Activated CD8-positive, alpha-beta memory T cell treated with anti-CD3 and anti-CD28 coated beads, Interleukin-2, amount 50 U/mL, for 24 hours (primary cell): ENCODE results near the gene CNOT8.
"Not testable (repeated sequence)": the region's sequence is repeated elsewhere in the genome, so short reads cannot be mapped to it uniquely, and the experiment has no call there.

ENCODE experiments used
- DNase-seq: peaks from one replicate; pipeline ENCODE4 v3.0.0-alpha.2; 2020; ENCODE audit errors: extremely low read depth

CNOT8 gene

GRCh38 chr5:154834053-154834452, 24.4 kb upstream of the CNOT8 start:
- DNase-seq = no peak

DNA sequence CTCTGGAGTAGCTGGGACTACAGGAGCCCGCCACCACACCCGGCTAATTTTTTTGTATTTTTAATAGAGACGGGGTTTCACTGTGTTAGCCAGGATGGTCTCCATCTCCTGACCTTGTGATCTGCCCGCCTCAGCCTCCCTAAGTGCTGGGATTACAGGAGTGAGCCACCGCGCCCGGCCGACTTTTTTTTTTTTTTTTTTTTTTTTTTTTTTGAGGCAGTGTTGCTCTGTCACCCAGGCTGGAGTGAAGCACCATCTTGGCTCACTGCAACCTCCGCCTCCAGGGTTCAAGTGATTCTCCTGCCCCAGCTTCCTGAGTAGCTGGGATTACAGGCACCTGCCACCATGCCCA, 22.8 kb upstream of the CNOT8 start:
- DNase-seq = not testable (repeated sequence)

DNA sequence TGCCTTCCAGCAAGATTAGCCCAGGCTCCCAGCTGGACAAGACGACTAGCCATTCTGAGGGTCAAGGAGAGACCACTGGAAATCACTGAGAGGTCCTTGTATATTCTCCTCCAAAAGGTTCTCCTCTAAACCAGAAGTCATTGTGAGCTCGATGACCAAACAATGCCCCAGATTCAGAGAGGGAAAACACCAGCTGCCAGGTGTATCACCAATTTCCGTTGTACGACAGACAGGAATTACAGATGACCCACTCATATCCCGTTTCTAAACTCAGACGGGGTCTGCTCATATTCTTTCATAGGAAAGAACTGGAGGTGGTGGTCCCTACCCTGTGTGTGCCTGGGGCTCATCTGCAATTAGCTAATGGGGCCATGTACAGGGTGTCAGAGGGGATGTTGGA, 22.2 kb upstream of the CNOT8 start:
- DNase-seq = no peak

DNA sequence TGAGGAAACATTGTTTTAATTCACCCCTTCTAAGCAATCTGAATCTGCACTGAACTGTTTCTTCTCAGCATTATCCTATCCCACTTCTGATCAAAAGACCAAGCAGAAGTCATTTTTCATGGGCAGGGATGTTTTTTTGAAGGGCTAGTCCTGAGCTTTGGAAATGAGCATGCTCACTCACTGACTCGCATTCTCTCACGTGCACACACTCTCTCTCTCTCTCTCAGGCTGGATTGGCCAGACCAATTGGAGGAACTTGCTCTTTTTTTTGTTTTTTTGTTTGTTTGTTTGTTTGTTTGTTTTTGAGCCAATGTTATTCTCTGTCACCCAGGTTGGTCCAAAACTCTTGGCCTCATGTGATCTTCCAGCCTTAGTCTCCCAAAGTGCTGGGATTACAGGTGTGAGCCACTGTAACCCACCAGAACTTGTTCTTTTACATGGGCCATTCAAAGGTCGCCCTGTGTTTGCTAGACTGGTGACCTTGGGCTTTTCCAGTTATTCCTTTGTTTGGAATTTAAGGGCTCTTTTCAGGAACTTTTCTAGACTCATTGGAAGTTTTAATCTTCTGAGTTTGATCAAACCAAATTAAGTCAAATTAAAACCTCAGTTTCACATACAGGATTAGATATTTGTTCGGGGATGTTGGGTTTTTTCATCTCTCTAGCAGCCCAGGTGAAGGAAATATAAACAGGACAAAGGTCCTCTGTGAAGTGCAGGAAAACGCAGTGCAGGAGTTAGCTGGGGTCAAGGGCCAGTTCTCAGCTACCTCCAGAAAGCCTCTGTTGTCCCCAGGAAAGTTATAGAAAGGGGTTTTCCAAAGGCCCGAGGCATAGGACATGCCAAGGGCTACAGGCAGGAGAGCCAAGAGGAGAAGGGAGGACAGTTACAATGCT, 21.2 kb upstream of the CNOT8 start:
- no peak for DNase-seq

DNA sequence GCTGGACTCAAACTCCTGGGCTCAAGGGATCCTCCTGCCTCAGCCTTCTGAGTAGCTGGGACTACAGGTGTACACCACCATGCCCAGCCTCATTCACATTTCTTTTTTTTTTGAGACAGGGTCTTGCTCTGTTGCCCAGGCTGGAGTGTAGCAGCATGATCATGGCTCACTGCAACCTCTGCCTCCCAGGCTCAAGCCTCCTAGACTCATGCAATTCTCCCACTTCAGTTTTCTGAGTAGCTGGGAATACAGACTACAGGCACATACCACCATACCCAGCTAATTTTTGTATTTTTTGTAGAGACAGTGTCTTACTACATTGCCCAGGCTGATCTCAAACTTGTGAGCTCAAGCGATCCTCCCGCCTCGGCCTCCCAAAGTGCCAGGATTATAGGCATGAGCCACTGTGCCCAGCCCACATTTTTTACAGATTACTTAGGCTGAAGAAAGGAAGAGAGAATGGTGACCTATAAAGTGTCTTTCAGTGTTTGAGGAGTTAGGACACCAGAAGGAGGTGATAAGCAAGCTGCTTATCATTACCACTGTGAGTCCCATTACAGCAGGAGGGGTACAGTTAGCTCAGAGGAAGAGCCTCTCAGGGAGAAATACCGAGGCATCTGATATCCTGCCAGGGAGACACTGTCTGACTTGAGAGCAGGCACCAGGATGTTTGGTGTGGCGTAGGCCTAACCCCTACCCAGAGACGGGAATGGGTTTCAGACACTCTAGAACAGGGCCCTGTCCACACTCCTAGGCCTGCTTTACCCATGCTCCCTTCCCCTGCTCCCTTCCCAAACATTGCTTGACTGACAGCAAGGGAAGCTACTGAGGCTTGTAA, 17.8 kb upstream of the CNOT8 start:
- DNase-seq = no peak

DNA sequence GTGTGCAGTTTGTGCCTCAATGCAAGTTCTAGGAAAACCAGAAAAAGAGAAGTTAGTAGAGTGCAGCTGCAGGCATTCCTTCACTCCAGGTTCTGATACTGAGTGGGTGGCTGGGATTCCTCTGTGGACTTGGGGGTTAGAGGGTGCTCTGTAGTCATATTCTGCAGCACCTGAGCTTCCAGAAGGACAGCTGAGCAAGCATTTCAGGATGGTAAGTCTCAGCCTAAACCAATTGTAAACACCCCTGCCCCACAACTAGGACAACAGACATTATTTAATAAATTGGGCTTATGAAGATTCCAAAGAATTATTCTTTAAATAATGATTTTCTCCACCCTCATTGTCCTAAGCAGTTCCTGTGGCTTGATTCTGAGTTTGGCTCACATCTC, 17.2 kb upstream of the CNOT8 start:
- DNase-seq = no peak

DNA sequence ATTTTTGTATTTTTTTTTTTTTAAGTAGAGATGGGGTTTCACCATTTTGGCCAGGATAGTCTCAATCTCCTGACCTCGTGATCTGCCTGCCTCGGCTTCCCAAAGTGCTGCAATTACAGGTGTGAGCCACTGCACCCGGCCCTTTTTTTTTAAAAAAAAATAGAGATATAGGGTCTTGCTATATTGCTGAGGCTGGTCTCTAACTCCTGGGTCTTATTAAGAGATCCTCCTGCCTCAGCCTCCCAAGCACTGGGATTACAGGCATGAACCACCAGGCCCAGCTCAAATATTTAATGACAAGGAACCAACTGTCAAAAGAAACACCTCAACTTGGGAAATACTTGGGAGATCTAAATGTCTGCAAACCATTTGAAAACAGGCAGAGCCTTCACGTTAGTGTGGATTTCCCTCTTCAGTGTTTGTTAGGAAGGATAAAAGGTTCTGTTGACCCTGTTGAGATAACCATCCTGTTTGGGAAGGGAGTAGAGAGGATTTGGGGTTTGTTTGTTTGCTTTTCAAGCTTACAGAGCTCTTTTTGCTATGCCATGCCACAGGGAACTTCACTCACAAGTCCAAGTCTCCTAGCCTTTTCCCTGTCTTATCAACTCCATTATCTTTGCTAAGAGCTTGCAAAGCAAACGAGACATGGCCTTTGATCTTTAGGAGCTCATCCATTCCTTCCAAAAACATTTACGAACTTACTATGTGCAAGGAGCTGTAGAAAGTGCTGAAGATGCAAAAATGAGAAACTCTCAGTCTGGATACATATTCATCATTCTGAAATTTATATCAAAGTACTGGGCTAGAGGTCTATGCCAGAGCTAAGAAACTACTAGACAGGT, 15.5 kb upstream of the CNOT8 start:
- no peak for DNase-seq

- DNase-seq = no peak
These were observed 13.6 kb upstream of the CNOT8 start for GRCh38 chr5:154844809-154845208.

DNA sequence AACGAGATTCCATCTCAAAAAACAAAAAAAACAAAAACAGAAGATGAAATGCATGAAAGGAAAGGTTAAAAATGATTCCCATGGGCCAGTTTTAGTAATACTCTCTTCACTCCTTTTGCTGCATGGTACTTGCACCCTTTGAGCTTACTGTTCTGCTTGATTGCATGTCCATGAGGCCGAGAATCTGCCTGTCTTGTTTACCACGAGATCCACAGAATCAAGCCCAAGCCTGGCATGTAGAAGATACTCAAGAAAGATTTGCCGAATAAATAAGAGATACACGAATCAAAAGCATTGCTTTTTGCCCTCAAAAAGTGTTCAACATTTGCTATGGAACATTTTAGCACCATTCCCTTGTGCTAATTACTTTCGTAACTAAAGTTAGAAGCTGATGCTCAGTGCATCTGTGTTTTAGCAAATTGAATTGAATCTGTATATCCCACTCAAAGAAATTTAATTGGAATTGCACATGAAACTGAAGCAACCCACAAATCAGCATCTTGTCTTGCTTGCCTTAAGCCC, 9.1 kb upstream of the CNOT8 start:
- no peak for DNase-seq

DNA sequence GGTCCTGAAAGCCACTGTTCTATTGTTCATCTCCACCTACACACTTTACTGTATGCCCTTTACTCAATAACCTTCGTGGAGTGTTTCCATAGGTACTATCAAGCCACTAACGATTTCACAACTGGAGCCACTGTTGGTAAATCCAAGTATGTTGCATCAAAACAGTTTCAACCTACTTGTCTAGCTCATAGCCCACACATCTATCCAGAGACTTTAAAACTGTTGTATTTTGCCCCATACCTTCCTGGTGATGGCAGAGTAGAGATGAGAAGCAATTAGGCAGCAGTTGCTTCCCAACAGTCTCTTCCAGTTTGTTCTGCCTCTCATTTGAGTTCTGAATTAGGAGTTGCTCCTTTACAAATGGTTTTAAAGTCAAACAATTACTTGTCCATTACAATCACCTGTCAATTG, 8.6 kb upstream of the CNOT8 start:
- DNase-seq = no peak

DNA sequence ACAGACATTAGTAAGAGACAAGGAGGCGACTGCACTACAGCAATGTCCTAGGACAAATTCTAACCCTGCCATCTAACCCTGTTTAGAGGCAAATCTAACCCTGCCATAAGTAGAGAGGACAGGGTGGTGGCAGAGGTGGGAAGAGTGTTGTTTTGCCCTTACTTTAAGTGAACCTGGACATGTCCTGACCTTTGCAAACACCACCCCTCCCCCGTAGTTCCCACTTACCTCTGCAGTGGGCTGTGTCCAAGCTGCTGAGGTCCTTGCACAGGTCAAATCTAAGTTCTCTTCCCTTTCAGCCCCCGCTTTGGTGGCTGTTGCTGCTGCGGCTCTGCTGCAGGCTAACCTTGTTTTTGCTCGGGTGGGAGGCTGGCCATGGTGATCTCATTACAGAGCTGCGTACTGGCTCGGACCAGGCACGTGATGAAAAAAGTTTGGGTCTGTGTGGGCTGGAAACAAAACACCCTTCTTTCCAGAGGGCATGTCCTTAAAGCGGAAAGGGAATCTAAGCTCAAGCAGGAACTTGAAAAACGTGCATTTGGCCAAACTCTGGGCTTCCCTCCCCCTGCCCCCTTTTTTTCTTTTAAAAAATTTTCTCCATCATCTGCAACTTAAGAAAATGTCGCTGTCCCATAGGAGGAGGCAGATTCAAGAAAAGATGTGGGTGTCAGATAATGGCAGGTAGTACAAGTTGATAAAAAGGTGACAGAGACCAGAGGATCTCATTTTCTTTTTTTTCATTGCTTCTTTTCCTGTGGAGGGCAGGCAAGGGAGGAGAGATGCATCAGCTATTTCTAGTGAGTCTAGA, 8.0 kb upstream of the CNOT8 start, which contains the start of gene FAXDC2:
Gene FAXDC2, minus strand, starts transcription at position 349 of the 808 bp plus-strand sequence. CDS start 12,425 bp downstream, outside the sequence.
- no peak for DNase-seq

DNA sequence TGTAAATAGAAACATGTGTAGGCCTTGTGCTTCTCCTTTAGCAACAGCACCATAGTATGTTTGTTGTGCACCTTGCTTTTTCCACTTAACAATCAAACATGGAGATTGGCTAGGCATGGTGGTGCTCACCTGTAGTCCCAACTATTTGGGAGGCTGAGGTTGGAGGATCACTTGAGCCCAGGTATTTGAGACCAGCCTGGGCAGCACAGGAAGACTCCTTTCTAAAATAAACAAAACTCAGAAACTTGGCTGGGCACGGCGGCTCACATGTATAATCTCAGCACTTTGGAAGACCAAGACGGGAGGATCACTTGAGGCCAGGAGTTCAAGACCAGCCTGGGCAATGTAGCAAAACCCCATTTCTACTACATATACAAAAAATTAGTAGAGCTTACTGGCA, 7.1 kb upstream of the CNOT8 start:
- DNase-seq = no peak

DNA sequence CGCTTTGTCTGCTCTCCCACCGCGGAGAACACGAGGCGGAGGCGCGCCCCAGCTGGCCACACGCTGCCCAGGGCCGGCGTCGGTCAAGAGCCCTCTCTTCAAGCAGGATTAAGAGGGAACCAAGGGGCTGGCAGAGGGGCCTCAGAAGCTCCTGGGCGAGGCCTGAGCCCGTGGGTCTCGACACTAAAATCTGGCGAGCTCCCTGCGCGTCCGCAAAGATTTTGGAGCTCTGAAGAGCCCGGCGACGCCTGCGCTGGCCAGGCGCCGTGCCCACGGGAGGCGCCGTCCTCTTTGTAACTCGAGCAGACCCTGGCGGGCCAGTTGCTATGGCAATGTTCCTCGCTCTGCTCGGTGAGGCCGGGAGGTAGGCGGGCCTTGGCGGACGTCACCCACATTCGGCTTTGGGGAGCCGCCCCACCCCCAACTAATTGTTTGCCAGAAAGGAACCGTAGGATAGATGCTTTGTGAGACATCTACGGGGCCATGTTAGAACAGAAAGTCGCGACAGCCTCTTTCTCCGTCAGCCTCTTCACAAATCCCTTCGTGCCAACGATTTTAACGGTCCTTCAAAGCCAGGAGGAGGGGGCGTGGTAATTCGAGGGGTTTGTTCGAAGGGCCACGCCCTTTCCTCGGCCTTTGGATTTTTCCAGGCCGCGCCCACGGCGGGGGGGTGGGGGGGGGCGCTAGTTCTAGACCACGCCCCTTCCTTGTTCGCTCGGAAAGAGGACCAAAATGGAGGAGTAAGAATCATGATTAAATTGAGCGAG, 714 bp upstream of the CNOT8 start:
- peak; percentile 44 for DNase-seq

DNA sequence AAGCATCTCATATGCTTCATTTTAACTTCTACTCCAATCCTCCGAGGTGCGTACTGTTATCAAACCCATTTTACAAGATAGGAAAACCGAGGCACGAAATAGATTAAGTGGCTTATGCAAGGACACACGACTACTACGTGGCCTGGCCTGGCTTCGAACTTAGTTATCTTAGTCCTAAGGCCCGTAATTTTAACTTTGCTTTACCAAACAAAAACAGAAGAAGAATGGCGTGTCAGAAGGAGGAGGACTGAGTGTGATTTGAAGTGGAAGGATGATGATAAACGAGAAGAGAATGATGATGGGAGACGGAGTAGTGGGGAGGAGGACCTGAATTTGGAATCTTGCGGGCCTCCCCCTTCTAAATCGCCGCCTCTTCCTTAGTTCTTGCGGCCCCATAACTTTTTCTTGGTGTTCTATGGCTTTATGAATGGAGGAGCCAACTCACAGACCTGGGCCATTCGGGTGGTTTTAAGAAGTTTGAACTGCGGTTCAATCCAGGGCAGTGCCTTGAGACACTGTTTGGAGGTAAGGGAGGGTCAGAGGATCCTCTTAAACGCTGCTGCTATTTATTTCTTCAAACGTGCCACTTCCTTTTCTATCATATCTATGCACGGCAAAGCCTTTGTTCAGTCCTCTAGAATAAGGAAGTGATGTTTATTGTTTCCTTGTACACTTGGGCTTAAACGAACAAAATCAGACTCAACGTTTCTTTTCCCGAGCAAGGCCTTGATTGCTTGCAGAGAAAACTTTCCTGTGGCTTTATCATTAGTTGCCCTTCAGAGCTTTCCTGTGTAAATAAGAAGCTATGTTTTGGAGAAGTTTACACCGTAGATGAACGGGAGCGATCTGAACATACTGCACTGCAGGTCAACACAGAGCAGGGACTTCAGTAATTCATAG, 795 bp downstream of the CNOT8 start:
- DNase-seq = no peak

GRCh38 chr5:154860123-154860522, 1.7 kb downstream of the CNOT8 start:
- no peak for DNase-seq

DNA sequence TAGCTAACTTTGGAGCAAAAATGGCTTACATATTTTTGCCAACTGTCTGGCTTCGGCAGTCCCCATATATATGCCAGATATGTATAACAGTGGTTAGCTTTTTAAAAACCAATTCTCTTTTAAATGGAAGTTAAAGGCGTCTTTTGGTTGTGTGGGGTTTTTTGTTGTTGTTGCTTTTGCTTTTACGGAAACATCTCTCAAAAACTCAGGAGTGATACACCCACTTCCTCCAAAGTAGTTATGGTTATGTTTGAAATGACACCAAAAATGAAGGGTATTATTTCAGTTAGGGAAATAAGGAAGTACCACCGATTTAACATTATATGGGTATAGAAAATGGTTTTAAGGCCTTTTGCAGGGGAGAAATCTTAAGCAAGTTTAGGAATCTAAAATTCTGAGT, 2.3 kb downstream of the CNOT8 start:
- DNase-seq = no peak

GRCh38 chr5:154861946-154862345, 3.5 kb downstream of the CNOT8 start:
- no peak for DNase-seq

DNA sequence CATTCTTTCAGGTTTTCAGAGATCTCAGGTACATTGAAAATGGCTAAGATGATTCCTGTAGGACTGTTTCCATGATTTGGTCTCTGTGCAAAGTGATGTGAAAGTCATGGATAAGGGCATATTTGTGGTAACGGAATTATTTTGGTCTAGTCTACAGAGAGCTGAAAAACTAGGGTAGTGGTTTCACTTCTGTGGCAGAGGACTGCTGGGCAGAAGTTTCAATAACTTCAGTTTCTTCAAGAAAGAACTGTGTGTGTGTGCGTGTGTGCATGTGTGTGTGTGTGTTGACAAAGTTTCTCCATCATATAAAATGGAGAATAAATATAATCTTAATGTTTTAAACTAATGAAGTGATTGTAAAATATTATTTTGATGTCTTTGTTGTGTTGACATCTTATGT, 4.3 kb downstream of the CNOT8 start:
- no peak for DNase-seq
